ENCODE results near the gene CMC4.

Gene CMC4

DNA sequence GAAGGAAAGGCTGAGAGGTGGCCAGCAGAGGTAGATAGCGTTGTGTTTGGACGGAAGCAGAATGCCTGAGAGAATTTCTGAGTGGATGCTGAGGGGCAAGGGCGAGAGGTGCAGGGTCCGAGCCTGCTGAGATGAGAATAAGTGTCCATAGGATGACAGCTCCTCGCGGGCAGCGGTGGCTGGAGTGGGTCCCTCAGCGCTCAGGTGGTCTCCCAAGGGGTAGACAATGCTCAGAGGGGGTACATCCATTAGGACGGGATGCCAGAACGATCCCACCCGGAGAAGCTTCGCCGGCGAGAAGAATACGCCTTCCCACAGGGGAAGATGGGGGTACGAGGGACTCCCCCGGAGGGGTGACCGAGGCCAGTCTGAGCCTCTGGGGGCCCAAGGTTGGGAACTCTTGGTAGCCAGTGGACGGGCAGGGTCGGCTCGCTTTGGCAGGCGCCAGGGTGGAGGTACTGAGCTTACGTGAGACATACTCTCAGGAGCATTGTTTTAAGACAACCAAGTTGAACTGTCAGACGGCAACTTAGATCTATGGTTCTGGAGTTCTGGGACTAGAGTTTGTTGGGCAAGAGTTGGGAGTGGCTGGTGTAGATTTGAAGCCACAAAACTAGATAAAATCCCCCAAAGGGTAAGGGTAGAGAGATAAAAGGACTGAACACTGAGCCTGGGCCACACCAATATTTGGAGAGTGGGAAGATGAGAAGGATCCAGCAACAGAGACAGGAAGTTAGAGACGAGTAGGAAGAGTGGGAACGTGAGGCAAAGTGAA lies 16.2 kb upstream of the CMC4 start:
- H3K4me3 ChIP-seq (ENCODE audit: low read depth, low read length), result no peak overlapping the region
- TF ChIP-seq, protein P1, sequence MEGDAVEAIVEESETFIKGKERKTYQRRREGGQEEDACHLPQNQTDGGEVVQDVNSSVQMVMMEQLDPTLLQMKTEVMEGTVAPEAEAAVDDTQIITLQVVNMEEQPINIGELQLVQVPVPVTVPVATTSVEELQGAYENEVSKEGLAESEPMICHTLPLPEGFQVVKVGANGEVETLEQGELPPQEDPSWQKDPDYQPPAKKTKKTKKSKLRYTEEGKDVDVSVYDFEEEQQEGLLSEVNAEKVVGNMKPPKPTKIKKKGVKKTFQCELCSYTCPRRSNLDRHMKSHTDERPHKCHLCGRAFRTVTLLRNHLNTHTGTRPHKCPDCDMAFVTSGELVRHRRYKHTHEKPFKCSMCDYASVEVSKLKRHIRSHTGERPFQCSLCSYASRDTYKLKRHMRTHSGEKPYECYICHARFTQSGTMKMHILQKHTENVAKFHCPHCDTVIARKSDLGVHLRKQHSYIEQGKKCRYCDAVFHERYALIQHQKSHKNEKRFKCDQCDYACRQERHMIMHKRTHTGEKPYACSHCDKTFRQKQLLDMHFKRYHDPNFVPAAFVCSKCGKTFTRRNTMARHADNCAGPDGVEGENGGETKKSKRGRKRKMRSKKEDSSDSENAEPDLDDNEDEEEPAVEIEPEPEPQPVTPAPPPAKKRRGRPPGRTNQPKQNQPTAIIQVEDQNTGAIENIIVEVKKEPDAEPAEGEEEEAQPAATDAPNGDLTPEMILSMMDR (IDR thresholded peaks at IDR 0.05; ENCODE audit: low read depth, low read length), result no peak

DNA sequence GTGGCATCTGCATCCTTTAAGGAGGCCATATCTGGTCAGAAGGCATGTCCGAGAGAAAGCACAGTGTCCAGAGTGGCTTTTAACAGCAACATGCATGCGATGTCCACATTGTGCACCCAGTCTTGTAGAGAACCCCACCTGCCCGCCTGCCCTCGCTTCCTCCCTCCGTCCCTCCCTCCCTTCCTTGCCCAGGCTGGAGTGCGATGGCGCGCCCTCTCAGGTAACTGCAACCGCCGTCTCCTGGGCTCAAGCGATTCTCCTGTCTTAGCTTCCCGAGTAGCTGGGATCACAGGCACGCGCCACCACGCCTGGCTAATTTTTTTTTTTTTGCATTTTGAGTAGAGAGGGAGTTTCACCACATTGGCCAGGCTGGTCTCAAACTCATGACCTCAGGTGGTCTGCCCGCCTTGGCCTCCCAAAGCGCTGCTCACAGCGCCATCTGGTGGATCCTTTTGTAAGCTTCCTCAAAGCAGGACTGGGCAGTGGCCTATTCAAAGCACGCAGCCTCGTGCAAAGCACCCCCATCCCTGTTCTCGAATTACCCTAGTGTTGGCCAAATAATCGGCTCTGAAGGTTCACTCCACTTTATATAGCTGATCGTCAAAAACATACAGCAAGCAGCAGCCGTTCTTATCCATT lies 15.4 kb upstream of the CMC4 start:
- no peak overlapping the region for H3K4me3 ChIP-seq (ENCODE audit: low read depth, low read length)
- TF ChIP-seq, protein P1 (IDR thresholded peaks at IDR 0.05; ENCODE audit: low read depth, low read length), result 0 out of 2 replicates have a peak, but pooled peaks have one; percentile 10

DNA sequence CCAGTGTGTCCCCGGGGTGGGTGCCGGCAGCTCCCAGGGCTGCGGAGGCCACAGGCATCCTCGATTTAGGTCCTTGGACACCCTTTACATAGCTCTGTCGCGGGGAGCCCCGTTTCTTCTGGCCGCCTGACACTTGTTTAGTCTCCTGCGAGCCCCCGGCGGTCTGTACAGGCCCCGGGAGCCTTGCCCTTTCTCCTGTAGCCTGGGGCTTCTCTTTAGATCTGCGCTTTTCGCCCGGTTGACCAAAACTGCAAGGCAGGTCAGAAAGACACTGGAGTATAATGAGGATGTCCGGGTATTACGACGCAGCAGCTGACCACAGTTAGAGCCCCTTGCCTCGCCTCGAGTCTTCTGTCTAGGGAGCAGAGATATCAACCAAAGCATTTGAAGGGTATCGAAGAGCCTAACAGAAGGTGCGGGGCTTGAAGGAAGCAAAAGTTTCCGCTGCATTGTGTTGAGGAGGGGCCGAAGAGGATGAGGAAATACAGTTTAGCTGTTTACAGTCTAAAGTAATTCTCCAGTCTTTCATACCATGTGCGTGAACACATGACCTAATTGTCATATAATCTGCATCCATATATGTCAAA lies 851 bp upstream of the CMC4 start:
- H3K4me3 ChIP-seq (ENCODE audit: low read depth, low read length), result peak overlapping the region; percentile 75
- TF ChIP-seq, protein P1 (IDR thresholded peaks at IDR 0.05; ENCODE audit: low read depth, low read length), result no peak

DNA sequence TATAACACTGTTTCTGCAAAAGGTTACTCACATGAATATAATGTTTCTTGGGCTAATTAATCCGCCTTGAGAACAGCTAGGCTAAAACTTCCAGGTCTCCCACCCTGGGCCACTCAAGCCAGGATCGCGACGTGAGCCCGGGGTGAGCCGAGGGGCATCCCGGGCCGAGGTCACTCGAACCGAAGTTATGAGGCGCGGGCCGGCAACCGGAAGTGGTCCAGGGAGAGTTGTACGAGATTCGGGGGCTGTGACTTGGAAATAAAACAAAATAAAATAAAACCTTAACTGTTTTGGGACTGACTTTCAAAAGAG lies 317 bp downstream of the CMC4 start:
- TF ChIP-seq, protein P1 (IDR thresholded peaks at IDR 0.05; ENCODE audit: low read depth, low read length), result no peak
- H3K4me3 ChIP-seq (ENCODE audit: low read depth, low read length), result peak overlapping the region; percentile 65

DNA sequence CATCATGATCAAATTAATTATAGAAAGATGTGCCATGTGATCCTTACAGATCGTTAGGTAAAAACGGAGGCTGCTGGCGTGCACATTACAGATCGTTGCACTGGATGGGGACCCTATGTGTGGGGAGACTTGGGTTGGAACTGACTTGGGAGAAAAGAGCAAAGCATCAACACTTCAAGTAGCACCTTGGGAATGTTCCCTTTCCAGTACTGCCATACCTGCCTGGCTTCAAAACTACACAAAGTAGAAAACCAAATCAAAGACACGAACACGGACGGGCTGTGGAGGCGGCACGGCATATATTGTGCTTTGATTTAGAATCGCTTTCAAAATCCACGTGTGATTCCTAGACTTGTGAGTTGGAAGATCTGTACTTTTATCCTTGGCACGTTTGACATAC lies 898 bp downstream of the CMC4 start:
- TF ChIP-seq, protein P1 (IDR thresholded peaks at IDR 0.05; ENCODE audit: low read depth, low read length), result no peak

DNA sequence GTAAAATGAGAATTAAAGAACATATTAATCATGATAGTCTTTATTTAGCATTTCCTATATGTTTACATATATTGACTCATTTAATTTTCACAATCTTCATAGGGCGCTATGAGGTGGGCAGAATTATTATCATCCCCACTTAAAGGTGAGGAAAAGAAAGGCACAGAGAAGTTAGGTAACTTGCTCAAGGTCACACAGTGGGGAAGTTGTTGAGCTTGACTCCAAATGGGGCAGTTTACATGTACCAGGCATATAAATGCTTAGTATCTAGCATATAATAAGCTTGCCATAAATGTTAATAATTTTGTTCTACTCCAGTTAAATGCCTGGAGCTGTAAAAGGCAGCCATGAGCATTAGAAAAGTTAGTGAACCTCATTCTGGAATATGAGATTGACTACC lies 1.5 kb downstream of the CMC4 start:
- H3K4me3 ChIP-seq (ENCODE audit: low read depth, low read length), result peak overlapping the region; percentile 65
- TF ChIP-seq, protein P1 (IDR thresholded peaks at IDR 0.05; ENCODE audit: low read depth, low read length), result no peak

More for the DNA sequence above, 898 bp downstream of the CMC4 start:
- H3K4me3 ChIP-seq (ENCODE audit: low read depth, low read length), result peak overlapping the region; percentile 65

DNA sequence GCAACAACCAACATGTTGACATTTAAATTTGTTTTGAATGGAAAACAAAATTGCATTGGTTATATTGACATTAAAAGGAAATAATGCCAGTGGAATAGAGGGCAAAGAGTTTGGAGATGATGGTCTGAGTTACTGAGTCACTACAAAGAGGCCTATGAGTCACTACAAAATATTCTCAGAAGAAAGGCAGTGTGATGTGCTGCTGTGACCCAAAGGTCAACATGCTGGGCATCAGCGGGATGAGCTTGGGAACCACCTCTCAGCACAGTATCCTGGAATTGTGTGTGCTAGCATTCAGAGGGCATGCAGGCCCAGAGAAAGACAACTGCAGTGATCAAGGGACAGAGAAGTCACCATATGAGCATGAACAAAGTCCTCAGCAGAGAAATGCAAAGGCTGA lies 2.8 kb downstream of the CMC4 start:
- H3K4me3 ChIP-seq (ENCODE audit: low read depth, low read length), result no peak overlapping the region
- TF ChIP-seq, protein P1 (IDR thresholded peaks at IDR 0.05; ENCODE audit: low read depth, low read length), result no peak
